ENCODE results near the gene ADORA2B. TPM values are rescaled to one million over a fixed set of nuclear protein-coding genes. Genes with fewer than 3 reads are reported as not detected.
A peak's percentile ranks its signal among the peaks of the same experiment; 100 is the strongest.

ADORA2B gene
- total RNA-seq, 2 donors from 2014 or later, result 1.8 to 2.0 TPM

DNA sequence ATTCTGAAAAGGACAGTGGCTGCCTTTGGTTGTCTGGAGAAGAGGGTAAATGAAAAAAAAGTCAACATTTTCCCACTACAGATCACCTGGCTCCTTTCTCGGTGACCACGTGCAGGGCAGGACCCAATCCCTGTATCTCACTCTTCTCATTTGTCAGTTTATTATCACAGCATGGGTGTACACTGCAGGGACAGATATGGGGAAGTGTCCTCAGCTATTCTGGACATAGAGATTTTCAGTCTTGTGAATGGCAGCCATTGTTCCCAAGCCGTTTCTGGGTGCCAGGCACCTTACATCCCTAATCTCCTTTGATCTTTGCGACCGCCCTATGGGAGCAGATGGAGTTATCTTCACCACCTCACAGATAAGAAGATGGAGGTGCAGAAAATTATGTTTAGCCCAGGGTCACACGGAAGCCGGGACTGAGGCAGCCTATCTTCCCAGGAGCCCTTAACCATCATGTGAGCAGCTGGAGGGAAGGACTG is 7.2 kb downstream of the ADORA2B start:
- WGBS, 2 experiments (ENCODE audit: insufficient coverage in 1 of 2, insufficient read length in 1 of 2), result 88 to 89% methylated on average over 5 to 7 of the region's 7 CpGs
- Histone ChIP-seq H3K9me3 (ENCODE audit: control insufficient read depth, low read length) (no peaks in the 10 kb centered on the region), H3K4me1 (ENCODE audit: control insufficient read depth, insufficient read depth, low read length) (peaks cover 9% of the 10 kb centered on the region), H3K27me3 (ENCODE audit: control insufficient read depth, insufficient read depth, low read length, poor library complexity, severe bottlenecking) (peaks cover 7% of the 10 kb centered on the region), H3K9ac (ENCODE audit: extremely low read depth, low read length, poor library complexity, severe bottlenecking) (no peak overlapping the region), H3K27ac (ENCODE audit: low read depth, low read length) (no peak overlapping the region), H3K4me3 (ENCODE audit: low read length) (no peak overlapping the region), H3K36me3 (ENCODE audit: control insufficient read depth, insufficient read depth, low read length) (no peaks in the 10 kb centered on the region)
- TF ChIP-seq, protein P1, sequence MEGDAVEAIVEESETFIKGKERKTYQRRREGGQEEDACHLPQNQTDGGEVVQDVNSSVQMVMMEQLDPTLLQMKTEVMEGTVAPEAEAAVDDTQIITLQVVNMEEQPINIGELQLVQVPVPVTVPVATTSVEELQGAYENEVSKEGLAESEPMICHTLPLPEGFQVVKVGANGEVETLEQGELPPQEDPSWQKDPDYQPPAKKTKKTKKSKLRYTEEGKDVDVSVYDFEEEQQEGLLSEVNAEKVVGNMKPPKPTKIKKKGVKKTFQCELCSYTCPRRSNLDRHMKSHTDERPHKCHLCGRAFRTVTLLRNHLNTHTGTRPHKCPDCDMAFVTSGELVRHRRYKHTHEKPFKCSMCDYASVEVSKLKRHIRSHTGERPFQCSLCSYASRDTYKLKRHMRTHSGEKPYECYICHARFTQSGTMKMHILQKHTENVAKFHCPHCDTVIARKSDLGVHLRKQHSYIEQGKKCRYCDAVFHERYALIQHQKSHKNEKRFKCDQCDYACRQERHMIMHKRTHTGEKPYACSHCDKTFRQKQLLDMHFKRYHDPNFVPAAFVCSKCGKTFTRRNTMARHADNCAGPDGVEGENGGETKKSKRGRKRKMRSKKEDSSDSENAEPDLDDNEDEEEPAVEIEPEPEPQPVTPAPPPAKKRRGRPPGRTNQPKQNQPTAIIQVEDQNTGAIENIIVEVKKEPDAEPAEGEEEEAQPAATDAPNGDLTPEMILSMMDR (conservative IDR thresholded peaks at IDR 0.05), result no peak
- Mint-ChIP-seq H3K4me3 (no peak overlapping the region), H3K4me1 (peaks cover 24% of the 10 kb centered on the region), H3K27me3 (ENCODE audit: insufficient read depth) (peaks cover 7% of the 10 kb centered on the region), H3K27ac (no peak overlapping the region), H3K9me3 (peaks cover 4% of the 10 kb centered on the region), H3K36me3 (ENCODE audit: low read depth) (no peaks in the 10 kb centered on the region)
- no peak for DNase-seq

DNA sequence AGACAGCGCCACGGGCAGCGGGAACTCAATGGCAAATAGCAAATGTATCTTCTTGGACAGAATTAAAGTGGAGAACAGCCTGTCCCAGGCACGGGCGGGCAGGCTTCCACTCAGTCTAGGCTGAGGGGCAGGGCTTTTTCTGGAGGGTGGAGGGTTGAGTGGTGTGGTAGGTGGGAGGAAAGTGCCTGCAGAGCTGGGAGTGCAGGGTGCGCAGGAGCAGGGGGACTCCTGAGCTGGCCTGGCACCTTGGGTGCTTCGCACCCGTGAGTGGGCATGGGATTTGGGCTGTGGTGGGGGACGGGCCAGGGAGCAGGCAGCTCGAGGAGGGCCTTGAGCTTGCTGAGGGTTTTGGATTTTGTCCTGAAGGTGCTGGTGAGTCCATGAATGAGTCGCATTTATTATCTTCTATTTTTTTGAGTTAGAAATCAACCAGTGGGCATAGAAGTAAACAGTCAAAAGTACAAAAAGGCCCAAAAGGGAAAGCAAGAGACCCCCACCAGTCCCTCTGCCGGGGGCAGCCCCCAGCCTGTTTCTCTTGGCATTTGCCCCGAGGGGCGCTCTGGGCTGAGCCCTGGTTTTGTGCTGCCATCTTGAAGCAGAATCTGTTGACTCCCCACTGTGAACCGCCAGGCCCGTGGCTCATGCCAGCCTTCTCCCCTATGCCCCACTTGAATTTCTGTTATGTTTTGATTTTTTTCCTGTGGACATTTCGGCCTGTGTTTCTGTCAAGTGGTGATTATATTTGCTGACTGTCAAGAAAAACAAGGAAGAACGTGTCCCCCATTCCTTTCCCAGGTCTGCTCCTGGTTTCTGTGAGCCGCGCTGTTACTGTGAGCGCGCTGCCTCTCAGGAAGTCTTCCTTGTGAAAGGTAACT is 8.2 kb downstream of the ADORA2B start:
- no peaks in the 10 kb centered on the region for H3K27me3 ChIP-seq (ENCODE audit: control insufficient read depth, insufficient read depth, low read length, poor library complexity, severe bottlenecking)
- WGBS, 2 experiments (ENCODE audit: insufficient coverage in 1 of 2, insufficient read length in 1 of 2), result 74 to 81% methylated on average over 15 to 22 of the region's 22 CpGs
- TF ChIP-seq, protein P1 (conservative IDR thresholded peaks at IDR 0.05), result no peak
- H3K4me1 ChIP-seq (ENCODE audit: control insufficient read depth, insufficient read depth, low read length), result peaks cover 9% of the 10 kb centered on the region
- no peak overlapping the region for H3K9ac ChIP-seq (ENCODE audit: extremely low read depth, low read length, poor library complexity, severe bottlenecking)
- no peak overlapping the region for H3K27ac Mint-ChIP-seq
- no peak overlapping the region for H3K27ac ChIP-seq (ENCODE audit: low read depth, low read length)
- H3K36me3 ChIP-seq (ENCODE audit: control insufficient read depth, insufficient read depth, low read length), result no peaks in the 10 kb centered on the region
- no peaks in the 10 kb centered on the region for H3K27me3 Mint-ChIP-seq (ENCODE audit: insufficient read depth)
- peak; percentile 41 for DNase-seq
- H3K4me3 Mint-ChIP-seq, result no peak overlapping the region
- no peaks in the 10 kb centered on the region for H3K9me3 ChIP-seq (ENCODE audit: control insufficient read depth, low read length)
- no peak overlapping the region for H3K4me3 ChIP-seq (ENCODE audit: low read length)
- no peaks in the 10 kb centered on the region for H3K36me3 Mint-ChIP-seq (ENCODE audit: low read depth)
- H3K9me3 Mint-ChIP-seq, result peaks cover 4% of the 10 kb centered on the region
- peaks cover 26% of the 10 kb centered on the region for H3K4me1 Mint-ChIP-seq

DNA sequence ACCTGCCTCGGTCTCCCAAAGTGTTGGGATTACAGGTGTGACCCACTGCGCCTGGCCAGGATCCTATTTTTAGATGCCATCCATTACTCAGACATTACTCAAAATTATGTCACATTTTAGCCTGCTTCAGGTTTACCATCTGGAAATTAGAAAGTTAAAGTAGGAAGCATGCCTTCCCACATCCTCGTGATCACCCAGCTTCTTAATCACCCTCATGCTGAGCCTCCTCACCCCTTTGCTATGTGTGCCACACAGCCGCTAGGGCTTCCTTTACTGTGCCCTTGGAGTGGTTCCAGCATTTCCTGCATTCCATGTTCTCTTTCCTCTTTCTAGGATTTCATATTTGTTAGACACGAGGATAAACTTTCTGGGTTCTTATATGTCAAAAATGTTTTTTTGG is 9.3 kb downstream of the ADORA2B start:
- Histone ChIP-seq H3K4me1 (ENCODE audit: control insufficient read depth, insufficient read depth, low read length) (peaks cover 9% of the 10 kb centered on the region), H3K9me3 (ENCODE audit: control insufficient read depth, low read length) (no peaks in the 10 kb centered on the region), H3K36me3 (ENCODE audit: control insufficient read depth, insufficient read depth, low read length) (no peaks in the 10 kb centered on the region), H3K27ac (ENCODE audit: low read depth, low read length) (no peak overlapping the region), H3K4me3 (ENCODE audit: low read length) (no peak overlapping the region), H3K9ac (ENCODE audit: extremely low read depth, low read length, poor library complexity, severe bottlenecking) (no peak overlapping the region), H3K27me3 (ENCODE audit: control insufficient read depth, insufficient read depth, low read length, poor library complexity, severe bottlenecking) (no peaks in the 10 kb centered on the region)
- H3K4me1 Mint-ChIP-seq, result peaks cover 34% of the 10 kb centered on the region
- peaks cover 4% of the 10 kb centered on the region for H3K9me3 Mint-ChIP-seq
- no peaks in the 10 kb centered on the region for H3K27me3 Mint-ChIP-seq (ENCODE audit: insufficient read depth)
- DNase-seq, result no peak
- TF ChIP-seq, protein P1 (conservative IDR thresholded peaks at IDR 0.05), result no peak
- no peaks in the 10 kb centered on the region for H3K36me3 Mint-ChIP-seq (ENCODE audit: low read depth)
- H3K27ac Mint-ChIP-seq, result no peak overlapping the region
- 87 to 94% methylated on average over 5 of the region's 5 CpGs for WGBS, 2 experiments (ENCODE audit: insufficient coverage in 1 of 2, insufficient read length in 1 of 2)
- no peak overlapping the region for H3K4me3 Mint-ChIP-seq

Measured in endodermal cell (in vitro differentiated cells).